HG02973 (cell line): Measurements from ENCODE around the gene TYW3.
A peak's percentile ranks its signal among the peaks of the same experiment; 100 is the strongest.
"Not testable (repeated sequence)": the region's sequence is repeated elsewhere in the genome, so short reads cannot be mapped to it uniquely, and the experiment has no call there.

Experiments used
- ATAC-seq: cut with Tn5 transposase; IDR thresholded peaks from one replicate; pipeline ENCODE4 v1.9.1; 2021; ENCODE audit warnings: moderate library complexity; ENCODE audit not compliant: unreplicated experiment

The TYW3 gene

DNA sequence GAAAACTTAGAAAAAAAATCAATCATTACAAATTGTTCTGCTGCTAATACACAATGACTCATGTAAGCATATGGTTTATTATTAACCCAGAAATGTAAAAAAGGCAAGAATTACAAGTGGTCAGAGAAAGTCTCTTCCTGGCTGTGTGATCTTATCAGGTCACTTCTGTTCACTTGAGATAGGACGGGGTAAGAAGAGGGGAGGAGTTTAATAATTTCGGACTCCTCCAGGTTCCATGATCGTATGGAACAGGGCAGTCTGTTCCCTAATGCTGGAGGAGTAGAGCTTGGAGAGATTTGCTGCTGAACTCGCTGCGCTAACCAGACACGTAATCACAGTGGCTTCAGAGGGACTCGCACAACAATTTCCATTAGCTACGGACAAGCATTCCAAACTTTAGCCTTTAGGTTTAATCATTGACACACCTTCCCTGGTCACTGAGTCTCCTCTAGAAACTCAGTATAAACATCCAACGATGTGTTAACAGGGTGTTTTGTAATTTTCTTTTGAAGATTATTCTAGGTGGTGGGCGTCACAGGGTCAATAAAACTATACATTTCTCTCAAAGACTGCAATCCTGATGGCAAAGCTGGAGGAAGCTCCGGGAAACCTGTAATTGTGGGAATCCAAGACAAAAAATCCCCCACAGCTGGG, 1.4 kb upstream of the TYW3 start:
- peak; percentile 18 for ATAC-seq

DNA sequence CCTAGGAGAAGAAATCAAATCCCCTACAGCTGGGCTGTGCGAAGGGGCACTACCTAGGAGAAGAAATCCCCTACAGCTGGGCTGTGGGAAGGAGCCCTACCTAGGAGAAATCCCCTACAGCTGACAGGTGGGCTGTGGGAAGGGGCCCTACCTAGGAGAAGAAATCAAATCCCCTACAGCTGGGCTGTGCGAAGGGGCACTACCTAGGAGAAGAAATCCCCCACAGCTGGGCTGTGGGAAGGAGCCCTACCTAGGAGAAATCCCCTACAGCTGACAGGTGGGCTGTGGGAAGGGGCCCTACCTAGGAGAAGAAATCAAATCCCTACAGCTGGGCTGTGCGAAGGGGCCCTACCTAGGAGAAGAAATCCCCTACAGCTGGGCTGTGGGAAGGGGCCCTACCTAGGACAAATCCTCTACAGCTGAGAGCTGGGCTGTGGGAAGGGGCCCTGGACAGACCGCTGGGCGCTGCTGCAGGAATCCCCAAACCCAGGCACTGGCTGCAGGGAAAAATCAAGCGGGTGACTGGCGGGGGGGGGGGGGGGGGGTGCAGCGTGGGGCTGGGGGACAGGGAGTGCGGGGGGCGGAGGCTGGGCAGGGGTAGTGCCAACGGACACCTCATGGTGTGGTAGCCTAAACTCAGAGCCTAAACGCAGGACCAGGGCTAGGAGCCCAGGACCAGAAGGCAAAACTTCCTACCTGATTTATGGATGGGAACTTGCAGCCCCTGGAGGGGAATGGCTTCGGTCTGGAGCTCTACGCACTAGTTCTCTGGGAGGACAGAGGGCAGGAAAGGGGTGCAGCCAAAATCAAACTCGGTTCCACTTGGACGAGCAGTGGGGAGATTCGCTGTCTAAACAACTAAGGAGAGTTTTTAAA, 643 bp upstream of the TYW3 start:
- peak; percentile 9 for ATAC-seq

DNA sequence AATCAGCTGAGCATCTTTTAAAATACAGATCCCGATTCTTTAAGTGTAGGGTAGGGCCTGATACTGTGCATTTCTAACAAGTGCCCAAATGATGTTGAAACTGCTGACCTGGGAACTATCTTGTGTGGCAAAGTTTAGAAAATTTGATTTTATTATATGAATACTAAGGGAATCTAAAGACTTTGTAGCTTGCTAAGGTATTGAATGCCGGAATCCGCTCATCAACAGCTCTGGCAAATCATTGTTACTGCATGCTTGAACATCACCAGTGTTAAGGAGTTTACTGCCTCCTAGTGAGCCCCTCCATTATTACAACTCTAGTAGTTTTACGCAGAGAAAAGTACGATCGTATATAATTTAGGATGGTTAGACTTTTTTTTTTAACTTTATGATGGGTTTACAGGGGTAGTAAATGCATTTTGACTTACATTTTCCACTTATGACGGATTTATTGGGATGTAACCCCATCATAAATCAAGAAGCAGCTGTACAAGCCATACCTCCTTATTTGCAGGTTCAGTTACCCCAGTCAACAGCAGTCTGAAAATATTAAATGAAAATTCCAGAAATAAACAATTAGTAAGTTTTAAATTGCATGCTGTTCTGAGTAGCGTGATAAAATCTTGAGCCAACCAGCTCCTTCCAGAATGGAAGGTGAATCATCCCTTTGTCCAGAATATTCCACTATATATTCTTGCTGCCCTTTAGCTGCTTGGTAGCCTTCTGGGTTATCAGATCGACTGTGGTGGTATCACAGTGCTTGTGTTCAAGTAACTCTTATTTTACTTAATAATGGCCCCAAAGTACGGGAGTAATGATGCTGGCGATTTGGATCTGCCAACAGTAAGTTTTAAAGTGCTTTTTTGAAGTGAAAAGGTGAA, 892 bp downstream of the TYW3 start:
- ATAC-seq = peak; percentile 61

DNA sequence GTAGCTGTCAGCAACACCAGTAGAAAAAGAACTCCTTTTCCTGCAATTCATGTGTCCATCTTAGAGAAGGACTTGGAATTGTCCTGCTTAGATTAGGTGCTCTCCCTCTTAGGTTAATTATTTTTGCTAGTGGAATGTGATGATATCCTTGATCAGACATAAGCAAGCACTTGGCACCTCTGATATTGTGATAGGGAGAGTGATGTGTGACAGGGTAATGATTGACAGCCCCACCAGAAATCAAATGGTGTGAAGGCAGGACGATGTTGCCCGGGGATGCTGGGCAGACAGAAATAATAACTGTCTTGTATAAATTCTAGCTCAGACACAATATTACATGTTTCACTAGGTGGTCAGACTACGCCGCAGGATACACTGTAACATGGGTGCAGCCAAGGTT, 4.4 kb downstream of the TYW3 start:
- no peak for ATAC-seq

DNA sequence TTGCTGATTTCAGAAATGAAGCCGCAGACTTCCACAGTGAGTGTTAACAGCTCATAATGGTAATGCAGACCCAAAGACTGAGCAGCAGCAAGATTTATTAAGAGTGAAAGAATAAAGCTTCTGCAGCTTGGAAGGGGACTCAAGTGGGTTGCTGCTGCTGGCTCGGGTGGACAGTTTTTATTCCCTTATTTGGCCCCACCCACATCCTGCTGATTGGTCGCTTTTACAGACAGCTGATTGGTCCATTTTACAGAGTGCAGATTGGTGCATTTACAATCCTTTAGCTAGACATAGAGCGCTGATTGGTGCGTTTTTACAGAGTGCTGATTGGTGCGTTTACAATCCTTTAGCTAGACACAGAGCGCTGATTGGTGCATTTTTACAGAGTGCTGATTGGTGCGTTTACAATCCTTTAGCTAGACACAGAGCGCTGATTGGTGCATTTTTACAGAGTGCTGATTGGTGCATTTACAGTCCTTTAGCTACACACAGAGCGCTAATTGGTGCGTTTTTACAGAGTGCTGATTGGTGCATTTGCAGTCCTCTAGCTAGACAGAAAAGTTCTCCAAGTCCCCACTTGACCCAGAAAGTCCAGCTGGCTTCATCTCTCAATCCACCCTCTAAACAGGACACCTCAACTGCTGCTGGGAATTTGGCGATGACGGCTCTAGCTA, 7.5 kb downstream of the TYW3 start:
- ATAC-seq = not testable (repeated sequence)

DNA sequence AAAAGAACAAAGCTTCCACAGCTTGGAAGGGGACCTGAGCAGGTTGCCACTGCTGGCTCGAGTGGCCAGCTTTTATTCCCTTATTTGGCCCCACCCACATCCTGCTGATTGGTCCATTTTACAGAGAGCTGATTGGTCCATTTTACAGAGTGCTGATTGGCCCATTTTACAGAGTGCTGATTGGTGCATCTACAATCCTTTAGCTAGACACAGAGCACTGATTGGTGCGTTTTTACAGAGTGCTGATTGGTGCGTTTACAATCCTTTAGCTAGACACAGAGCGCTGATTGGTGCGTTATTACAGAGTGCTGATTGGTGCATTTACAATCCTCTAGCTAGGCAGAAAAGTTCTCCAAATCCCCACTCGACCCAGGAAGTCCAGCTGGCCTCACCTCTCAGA, 12.3 kb downstream of the TYW3 start:
- not testable (repeated sequence) for ATAC-seq

DNA sequence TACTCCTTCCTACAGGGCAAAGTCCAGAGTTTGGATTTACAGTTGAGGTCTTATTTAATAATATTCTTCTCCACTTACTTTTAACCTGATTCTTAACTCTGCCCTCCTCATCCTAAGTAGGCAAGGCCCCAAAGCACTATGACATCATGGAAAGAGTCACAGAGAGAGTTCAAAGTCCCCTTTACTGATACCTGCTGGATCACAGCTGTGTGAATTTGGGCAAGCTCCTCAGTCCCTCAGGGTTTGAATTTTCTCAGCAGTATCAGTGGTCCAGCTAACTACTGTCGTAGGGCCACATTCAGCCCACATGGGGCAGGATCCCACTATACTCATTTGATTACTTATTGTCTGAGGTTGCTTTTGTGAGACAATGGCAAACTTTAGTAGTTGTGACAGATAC, 16.0 kb downstream of the TYW3 start:
- ATAC-seq = peak; percentile 65

DNA sequence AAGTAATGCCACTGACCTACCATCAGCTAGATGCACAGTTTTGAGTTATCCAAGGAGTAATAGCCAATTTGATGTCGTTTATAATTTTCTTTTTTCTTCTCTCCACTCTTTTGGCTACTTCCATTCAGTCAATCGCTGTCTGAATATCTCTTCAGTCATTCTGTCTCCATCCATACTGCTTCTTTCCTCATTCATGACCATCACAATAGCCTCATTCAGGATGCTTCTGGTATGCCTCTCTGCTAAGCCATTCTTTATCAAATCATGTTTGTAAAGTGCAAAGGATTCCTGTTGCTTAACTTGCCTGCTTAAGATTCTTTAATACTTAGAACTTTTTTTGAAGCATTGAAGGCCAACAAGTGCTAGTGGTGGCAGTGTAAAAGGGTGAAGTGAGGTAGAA, 20.2 kb downstream of the TYW3 start:
- ATAC-seq = no peak

DNA sequence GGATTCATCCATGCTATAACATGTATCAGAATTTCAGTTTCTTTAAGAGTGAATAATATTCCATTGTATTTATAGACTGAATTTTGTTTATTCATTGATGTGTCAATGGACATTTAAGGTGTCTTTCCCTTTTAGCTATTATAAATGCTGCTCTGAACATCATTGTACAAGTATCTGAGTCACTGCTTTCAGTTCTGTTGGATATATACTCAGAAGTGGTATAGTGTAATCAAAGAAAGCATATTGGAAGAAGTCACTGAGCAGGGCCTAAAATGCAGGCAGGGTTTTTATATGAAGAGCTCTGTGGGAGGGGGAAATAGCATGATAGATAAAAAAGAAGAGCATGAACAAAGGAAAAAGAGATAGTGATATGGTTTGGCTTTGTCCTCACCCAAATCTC, 22.5 kb downstream of the TYW3 start:
- no peak for ATAC-seq

DNA sequence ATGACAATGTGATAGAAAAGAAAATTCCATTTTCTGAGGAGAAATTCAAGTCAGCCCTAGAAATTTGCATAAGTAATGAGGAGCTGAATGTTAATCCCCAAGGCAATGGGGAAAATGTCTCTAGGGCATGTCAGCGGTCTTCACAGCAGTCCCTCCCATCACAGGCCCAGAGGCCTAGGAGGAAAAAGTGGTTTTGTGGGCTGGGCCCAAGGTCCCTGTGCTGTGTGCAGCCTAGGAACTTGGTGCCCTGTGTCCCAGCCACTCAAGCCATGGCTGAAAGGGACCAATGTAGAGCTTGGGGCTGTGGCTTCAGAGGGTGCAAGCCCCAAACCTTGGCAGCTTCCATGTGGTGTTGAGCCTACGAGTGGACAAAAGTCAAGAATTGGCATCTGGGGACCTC, 23.7 kb downstream of the TYW3 start:
- not testable (repeated sequence) for ATAC-seq

DNA sequence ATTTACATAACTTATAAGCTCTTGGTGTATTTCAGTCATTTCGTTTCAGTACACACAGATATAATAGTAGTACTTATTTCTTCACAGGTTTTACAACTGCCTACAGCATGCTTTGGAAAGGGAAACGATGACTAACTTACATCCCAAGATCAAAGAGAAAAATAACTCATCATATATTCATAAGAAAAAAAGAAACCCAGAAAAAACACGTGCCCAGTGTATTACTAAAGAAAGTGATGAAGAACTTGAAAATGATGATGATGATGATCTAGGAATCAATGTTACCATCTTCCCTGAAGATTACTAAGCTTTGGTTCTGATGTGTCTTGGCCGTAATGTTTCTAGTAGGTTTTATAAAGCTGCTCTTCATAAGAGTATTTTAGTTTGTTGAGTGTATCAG, 30.9 kb downstream of the TYW3 start:
- ATAC-seq = no peak

DNA sequence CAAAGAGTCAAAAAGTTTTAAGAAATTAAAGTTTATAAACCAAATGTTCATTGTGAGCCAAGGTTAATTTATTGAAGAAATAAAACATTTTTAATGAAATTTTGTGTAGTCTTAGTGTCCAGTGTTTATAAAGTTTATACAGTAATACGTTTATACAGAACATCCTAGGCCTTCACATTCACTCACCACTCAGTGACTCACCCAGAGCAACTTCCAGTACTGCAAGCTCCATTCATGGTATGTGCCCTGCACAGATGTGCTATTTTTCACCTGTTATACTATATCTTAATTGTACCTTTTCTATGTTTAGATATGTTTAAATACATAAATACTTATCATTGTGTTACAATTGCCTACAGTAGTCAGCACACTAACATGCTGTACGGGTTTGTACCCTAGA, 33.6 kb downstream of the TYW3 start:
- no peak for ATAC-seq

DNA sequence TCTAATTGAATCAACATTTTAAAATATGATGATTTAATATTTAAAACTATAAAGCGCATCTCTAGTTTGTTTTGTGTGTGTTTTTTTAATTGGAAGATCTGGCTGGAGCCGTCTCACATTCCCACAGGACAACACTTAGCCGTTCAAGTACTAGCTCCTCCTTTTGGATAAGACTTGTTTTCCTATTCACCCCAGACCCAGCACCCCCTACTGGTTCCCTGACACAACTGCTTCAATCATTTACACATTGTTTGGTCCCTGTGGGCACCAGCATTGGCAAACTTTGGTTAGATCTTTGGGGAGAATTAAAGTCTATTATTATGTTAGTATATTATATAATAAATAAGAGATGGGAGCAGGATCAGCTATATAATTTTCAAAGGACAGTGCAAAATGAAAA, 34.5 kb downstream of the TYW3 start:
- ATAC-seq = no peak

DNA sequence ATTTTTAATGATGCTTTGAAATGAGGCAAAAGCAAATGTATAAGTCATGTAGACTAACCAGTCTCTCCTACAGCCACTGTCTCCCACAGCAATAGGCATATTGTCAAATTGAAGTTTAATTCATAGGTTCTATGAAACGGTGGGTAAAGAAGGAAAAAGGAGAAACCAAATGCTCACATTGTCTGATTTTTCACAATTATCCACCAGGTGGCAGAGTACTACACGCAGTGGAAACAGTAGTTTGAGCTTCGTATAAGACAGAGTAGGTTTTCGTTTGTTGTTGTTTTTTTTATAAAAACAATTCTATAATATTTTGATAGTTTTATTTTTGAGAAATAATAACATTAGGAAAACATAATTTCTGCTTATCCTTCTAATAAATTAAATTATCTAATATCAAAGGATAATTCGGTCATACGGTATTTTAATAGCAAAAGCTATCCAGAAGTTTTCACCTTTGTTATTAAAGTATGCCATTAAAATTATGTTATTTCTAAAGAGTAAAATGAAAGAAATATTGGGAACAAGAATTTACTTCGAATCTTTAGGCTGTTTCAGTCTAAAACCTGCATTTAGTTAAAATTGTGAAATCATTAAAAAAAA, 39.1 kb downstream of the TYW3 start:
- peak; percentile 67 for ATAC-seq

DNA sequence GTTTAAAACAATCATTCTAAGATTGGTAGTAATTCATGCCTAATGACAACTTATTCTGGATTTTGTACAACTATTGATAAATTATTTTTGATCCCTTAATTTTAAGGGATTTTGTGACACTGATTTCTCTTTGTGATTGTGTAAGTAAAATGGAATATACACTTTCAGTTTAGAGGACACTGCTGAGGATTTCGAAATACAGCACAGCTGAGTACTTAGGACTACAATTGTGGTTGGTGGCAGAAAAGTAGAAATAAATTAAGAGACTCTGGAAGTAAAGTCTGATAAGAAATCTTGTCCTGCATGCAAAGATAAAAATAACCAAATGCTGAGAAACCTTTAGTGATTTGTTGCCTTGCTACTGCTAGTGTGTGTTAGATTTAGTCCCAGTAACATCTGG, 40.0 kb downstream of the TYW3 start:
- ATAC-seq = no peak

DNA sequence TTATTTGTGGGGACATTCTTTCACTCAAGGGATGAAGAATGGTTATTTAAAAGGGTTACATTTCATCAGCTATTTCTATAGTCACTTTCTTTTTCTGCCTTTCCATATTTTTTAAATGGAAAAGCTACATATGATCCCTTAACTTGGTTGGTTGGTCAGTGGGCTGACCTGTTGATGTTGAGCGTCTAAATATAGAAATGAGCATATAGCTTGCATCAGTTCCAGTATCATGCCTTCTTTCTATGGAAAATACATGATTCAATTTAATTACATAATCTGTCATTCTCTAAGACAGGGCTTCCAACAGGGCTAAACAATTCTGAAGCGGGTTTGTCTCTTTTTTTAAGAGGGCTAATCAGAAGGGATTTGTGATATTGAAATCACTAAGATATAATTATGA, 40.6 kb downstream of the TYW3 start:
- ATAC-seq = no peak

DNA sequence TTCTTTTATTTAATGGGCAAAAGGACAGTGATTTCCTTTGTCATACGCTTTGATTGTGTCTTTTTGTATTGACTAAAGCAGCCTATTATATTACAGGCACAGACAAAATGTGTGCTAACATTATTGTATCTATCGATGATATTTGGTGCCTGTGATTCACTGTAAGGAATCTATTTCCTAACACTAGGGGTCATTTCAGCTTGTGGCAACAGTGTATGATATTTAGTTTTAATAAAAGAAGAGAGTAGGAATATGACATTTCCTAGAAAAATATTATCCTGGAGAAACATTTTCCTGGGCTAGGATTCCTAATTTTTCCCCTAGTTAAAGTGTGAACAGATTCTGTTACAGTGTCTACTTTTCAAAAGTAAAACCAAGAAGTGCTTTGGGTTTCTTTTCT, 42.8 kb downstream of the TYW3 start:
- ATAC-seq = no peak

DNA sequence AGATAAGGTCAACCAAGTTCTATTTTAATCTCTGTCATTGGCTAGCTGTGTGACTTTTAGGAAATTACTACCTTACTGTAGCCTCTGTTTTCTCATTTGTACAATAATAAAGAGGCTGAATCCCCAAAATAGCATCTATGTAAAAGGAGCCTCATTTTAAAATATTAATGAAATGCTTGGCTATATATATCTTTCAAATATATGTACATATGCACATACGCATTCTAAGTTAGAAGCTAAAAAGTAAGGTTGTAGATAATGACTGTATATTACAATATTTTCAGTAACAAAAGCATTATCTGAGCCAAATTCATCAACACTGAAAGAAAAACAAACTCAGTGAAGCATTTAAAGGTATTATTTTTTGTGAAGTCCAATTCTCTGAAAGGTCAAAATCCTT, 44.6 kb downstream of the TYW3 start:
- no peak for ATAC-seq

DNA sequence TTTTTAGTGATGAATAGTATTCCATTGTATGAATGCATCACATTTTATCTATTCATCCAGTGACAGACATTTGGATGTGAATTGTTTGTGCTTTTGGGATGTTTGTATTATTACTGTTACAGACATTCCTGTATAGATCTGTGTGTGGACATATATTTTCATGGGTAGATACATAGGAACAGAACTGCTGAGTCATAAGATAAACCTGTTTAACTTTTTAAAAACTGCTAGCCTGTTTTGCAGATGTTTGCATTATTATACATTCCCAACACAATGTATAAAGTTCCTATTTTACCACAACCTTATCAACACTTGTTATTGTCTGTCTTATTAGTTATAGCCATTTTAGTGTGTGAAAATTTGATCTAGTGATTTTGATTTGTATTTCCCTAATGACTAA, 46.8 kb downstream of the TYW3 start:
- no peak for ATAC-seq

DNA sequence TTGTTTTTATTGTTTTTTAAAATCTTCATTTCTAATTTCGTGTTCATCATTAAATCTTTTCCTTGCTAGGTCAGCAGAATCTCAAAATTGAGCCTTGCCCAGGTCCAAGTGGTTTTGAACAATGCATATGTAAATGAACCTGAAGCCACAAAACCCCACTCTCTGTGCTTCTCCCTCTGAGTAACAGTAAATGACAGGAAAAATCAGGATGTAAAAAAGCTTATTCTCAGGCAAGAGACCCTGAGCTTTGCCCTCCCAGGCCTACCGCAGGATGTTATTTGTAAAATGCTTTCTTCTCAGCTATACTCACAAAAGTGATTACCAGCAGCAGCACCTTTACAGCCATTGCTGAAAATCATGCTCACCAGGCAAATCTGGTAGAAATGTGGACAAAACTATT, 47.6 kb downstream of the TYW3 start:
- no peak for ATAC-seq

DNA sequence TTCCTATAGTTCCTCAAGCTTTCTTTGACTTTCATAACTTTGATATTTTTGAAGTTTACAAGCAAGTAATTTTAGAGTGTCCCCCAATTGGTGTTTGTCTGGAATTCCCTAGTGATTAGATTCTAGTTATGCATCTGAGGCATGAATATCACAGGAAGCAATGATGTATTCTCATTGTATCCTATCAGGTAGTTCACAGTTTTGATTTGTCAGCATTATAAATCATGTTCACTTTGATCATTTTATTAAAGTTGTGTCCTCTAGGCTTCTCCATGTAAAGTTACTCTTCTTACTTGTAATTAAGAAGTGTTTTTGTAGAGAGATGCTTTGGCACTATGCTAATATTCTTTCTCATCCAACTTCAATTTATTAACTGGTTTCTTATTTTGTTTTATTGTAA, 53.0 kb downstream of the TYW3 start:
- ATAC-seq = no peak
